Measurements from ENCODE around the gene CAMK2G.
"Not testable (repeated sequence)": the region's sequence is repeated elsewhere in the genome, so short reads cannot be mapped to it uniquely, and the experiment has no call there.

CAMK2G gene

DNA sequence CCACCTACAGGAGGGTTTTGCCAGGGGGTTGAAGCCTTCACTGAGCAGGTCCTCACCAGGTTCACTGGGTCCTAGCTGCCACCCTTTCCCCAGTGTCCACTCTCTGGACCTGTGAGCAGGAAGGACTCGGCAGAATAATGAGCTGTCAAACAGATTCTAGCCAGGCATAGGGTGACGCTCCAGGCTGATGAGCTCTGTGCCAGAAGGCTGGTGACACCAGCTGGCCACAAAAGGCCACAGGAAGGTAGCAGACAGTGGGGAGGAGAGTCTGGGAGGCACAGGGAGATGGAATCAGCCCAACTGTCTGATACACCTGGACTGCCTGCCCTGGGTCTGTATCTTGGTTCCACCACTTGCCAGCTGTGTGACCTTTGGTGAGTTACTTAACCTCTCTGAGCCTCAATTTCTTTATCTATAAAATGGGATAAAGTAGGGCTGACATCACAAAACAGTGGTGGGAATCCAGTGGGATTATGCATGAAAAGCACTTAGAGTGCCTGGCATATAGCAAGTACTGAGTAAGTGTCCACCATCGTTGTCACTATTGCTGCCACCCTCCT is 36.3 kb downstream of the CAMK2G start:
- no peak for DNase-seq

DNA sequence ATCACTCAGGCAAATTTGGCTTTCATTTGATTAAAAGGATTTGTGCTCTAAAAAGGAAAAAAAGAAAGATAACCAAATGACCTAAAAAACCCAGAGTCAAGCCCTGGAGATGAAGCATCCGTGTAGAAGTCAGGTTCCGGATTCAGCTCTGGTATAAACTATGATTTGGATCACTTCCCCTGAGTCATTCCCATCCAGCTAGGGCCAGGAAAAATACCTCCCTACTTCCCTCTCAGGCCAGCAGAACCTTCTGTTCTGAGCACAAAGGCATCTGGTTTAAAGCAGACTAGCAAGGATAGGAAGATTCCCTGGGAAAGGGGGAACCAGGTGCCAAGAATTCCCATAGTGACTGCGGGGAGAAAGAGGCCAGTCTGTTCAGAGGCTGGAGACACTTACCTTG is 37.3 kb downstream of the CAMK2G start:
- no peak for DNase-seq

DNA sequence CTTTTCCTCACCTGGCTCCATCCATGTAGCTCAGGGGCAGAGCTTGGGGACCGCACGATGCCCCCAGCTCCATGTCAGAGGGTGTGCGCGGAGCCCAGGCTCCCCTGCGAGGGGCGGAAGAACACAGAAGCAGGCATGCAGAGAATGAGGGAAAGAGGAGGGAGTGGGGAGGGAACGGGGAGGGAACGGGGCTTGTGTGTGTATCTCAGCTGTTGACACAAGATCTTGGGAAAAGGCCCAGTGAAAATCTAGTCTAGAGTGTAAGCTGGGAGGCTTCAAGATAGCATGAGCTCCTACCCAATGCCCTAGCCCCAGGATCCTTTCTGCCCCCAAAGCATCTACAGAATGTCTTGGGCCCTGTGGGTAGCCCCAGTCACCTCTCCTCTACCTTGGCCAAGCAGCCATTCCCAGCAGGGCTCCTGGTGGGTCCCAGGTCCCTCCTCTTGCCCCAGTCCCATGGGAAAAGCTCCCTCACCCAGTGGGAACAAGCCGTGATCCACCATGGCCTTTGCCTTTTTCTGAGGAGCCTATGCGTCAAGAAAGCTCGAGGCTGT is 37.9 kb downstream of the CAMK2G start:
- no peak for DNase-seq

DNA sequence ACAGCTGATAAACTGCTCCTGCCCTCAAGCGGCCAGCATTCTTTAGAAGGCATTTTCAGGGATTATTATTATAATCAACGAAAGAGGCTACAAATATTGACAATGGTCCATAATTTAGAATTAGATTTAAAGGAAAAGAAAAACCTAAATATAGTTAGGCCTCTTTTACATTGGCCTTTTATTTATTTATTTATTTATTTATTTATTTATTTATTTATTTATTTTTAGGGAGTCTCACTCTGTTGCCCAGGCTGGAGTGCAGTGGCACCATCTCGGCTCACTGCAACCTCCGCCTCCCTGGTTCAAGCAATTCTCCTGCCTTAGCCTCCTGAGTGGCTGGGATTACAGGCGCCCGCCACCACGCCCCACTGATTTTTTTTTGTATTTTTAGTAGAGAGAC is 45.3 kb downstream of the CAMK2G start:
- not testable (repeated sequence) for DNase-seq

DNA sequence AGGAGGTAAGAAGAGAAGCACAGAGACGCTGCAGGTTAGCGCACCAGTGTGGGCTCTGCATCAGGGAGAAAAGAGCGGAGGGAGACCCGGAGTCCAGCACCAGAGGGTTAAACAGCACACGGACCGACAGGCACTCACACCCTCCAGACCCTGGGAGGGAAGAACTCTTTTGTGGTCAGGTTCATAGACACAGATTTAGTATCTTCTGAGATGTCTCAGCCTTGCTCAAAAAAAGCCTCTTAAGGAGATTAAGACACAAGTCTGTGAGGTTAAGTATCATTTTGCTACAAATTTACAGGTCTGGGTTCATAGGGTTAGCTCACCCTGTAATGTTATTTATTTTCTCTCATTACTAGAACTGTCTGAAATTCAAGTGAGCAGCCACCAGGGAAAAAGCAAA is 46.2 kb downstream of the CAMK2G start:
- DNase-seq, result no peak

DNA sequence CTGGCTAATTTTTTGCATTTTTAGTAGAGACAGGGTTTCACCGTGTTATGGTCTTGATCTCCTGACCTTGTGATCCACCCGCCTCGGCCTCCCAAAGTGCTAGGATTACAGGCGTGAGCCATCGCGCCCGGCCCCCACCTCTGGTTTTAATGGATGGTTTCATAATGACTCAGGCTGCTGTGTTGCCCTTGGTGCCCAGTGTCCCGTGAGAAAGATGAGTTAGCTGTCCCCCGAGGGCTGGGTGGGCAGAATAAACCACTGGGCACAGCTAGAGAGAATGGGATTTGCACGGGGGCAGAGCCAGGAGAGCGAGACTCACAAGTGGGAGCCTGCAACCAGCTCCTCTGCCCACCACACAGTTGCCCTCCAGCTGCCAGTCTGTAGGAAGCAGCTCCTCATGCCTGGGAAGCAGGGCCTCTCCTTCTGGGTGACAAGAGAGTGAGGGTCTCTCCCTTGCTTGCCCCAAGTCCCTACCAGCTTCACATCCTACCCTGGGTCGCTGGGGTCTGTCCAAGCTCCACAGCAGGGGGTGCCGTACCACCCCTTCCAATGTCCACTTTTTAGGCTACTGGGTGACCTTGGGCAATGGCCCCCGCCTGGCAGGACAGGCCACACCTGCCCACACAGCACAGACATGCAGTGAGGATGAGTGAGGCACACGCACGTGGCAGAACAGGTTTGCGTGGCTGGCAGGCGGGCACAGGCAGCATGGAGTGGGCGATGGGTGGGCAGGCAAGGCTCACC is 46.8 kb downstream of the CAMK2G start:
- DNase-seq, result no peak

DNA sequence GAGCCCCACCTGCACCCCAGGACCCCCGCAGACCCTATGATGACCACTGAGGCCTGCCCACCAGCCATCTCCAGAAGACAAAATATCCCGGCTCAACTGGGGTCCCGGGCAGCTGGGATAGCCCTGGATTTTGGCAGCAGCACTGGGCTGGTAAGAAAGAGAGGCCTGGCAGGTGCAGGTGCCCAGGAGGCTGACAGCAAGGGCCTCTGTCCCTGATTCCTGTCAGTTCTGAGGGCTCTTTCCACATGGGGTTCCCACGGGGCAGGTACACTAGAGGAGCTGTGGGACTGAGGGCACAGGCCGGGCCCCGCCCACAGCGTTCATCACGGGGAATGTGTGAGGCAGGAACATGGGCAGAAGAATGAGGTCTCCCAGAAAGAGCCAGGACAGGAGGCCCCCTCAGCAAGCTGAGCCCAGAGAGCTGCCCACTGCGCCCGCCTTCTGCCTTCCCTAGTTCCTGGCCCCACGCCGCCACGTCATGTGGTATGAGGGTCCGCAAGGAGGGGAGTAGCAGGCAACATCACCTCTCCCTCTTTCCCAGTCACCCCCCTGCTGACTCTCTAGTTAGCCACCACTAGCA is 50.1 kb downstream of the CAMK2G start:
- DNase-seq, result no peak

DNA sequence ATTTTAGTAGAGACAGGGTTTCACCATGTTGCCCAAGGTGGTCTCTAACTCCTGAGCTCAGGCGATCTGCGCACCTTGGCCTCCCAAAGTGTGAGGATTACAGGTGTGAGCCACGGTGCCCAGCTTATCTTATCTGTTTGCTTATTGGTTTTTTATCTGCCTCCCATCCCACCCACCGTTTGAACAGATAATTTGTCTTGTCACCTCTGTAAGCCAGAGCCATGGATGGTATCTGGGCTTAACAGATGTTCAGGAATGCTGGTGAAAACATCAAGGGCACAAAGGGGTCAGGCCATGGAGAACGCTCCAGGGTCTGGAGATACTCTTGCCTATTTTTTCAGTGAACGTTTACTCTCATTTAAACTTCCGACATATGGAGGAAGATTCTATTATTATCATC is 51.0 kb downstream of the CAMK2G start:
- DNase-seq, result no peak

DNA sequence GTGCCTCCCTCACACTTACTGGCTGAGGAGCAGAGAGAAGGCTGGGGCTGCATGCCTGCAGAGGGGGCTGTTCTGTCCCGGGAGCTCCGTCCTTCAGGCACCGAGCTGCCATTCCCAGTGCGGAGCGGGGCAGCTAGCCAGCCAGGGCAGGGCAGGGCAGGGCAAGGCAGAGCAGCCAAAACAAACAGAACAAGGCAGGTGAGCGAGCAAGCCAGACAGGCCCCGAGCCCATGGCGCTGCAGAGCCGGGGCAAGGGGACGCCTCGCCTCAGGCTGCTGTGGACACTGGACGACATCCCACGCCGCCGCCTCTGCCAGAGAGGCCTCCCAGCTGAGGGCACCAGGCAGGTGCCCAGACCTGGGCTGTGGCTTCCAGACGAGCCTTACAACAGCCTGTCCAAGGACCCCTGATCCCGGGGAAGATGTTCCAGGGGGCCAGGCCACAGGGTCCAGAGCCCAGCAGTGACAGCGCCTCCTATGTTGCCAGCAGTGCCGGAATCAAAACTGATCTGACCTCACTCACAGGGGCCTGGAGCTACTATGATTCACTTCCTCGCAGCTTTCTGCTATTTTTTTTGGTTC is 54.8 kb downstream of the CAMK2G start:
- no peak for DNase-seq

DNA sequence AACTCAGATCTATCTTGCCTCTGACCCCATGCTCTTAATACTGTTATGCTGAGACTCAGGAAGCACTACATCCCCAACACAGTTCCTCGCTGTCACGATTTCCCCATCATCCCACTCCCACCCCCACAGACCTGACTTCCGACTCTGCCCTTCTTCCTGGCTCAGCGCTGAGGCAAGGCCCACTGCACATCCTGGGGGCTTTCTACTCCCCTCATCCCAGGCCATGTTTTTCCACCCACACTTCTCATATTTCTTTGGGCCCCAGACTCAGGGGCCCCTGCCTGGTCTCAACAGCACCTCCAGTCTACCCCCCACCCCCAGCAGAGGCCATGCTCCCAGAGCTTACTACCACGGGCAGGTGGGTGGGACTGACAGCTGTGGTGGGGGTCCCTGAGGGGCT is 55.3 kb downstream of the CAMK2G start:
- no peak for DNase-seq

DNA sequence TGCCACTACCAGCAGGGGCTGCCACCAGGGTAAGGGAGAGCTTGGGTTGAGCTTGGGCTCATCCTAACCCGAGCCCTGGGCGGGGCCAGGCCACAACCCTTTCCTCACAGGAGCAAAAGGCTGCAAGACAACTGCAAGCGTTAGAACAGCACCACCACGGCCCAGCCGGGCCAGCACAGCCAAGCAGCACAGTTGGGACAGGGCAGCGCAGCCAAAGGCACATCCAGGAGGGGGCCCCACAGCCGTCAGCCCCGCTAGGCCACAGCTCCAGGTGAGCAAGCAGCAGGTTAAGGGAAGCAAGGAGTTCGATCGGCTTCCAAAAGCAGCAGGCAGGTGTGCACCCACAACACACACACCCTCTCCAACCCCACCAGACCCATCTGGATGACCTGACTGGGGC is 56.0 kb downstream of the CAMK2G start:
- DNase-seq, result no peak

DNA sequence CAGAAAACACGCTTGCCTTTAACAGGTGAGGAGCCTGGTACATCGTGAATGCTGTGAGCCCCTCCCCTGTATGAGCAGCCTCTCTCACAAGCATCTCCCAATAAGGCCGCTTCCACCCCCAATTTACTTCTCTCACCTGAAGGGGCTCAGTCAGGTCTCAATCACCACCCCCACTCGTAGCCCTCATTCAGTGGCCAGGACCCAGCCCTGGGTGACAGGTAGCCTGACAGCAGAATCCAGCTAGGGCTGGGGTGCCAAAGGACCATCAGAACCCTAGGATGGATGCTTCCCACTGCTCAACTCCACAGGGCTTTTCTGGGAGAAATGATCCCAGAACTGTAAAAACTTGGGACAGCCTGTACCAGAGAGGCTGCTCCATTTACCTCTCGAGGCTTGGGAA is 56.5 kb downstream of the CAMK2G start:
- DNase-seq, result no peak

DNA sequence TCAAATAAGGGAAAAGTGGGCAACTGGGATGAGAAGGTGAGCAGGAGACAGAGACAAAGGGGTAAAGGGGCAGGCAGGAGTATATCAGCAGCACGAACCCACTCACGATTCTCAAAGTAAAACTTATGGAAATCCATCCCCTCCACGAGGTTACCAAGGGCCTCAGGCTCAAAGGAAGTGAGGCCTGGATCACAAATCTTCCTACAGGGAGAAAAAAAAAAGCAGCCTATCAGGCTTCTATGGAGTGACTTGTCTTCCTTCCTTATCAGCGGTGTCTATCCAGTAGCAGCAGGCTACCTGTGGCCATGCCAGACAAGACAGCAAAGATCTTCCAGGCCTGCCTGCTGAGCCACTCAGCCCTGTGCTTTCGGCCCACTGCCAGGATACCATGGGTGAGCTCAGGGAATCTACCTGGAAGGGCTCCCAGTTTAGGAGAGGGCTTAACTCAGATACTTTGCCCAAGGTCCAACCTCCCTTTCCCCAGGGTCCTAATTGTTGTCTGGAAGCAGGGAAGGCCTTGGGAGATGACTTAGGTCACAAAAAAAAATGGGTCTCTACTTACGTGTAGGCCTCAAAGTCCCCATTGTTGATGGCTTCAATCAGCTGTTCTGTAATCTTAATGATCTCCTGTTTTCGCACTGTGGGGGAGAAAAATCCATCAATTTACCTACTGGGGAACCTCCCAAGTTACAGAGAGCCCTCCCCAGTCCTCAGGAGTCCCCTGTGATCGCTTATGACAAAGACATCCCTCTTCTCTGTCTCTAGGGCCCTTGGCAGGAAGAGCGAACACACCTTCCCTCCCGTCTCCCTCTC is 57.2 kb downstream of the CAMK2G start:
- DNase-seq, result no peak

DNA sequence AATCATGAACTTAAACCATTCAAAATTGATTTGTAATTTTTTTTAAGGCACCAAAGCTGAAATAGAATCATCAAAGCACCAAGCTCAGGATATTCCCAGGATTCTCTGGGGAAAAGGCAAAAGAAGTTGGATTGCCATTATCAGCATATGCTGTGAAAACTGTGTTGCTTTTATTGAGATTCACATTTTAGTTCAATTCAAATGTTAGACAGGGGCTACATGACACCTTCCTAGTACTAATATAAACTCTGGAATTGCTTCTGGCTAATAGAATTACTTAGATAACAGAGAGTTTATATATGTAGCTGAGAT is 58.7 kb downstream of the CAMK2G start:
- DNase-seq, result no peak

DNA sequence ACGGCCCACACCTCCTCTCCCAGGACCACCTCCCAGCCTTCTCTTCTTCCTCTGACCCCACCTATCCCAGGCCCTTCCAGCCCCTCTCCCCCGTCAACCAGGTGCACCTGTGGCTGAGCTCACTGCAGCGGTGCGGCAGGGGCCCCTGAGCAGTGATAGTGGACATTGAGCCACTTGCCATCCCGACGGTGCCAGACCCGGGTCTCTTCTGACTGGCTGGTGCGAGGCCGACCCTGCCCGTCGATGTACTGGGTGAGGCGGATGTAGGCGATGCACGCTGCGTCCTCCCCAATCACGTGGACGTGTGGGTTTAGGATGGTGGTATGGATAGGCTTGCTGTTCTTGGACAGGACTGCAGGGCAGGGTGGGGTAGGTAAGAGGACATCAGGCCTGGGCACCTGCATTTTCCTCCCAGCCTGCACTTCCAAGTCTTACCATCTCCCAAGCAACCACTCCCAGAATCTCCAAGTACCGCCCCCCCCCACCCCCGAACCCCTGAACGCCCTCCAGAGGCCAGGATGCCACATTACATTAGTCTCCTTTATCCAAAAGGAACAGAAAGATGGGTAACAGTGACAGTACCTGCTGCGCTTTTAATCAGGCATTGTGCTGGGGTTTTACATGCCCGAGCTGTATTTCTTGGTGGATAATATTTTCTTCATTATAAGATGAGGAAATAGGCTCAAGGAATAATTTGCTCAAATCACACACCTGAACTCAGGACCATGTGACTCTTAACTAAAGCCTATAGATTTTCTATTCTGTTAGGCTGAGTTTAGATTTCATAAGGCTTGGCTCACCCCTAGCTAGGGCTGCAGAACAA is 59.2 kb downstream of the CAMK2G start:
- no peak for DNase-seq

DNA sequence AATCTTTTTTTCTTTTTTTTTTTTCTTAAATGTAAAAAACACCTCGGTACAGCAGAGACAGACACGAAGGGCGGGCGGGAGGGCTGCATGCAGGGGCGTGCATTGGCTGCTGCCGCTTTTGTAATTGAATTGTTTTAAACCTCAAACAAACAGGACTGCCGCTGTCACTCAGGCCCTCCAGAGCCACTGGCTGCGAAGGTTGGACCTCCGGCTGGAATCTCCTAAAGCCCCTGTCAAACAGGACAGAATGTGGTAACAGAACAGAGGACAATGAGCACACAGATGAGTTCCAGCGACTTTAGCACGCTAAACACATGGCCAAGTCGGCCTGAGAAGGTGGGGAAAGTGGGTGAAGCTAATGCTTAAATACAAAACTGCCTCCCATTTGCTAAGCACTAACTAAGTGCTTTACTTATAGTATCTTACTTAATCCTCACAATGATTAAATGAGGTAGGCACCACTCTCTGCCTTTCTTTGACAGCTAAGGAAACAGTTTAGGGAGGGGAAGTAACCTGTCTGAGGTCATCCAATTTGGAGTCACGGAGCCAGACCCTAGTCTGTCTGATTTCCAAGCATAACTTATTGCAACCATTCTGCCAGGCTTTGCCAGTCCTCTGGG is 60.0 kb downstream of the CAMK2G start:
- no peak for DNase-seq

DNA sequence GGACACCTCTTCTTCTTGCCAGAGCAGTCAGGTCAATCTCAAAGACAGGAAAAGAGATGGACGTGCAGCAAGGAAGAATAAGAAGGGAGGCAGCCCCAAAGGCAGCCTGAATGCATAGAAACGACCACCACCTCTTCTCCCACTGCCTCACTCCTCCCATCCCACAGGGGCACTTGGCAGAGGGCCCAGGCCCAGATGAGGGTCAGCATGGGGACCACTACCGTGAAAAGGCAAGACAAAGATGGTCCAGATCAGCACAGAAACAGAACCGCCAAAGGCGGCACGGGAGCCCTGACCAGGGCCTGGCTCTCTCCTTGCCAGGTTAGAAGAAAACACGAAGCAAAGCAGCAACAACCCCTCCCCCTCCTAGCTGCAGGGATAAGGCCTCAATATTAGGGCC is 61.0 kb downstream of the CAMK2G start:
- no peak for DNase-seq

DNA sequence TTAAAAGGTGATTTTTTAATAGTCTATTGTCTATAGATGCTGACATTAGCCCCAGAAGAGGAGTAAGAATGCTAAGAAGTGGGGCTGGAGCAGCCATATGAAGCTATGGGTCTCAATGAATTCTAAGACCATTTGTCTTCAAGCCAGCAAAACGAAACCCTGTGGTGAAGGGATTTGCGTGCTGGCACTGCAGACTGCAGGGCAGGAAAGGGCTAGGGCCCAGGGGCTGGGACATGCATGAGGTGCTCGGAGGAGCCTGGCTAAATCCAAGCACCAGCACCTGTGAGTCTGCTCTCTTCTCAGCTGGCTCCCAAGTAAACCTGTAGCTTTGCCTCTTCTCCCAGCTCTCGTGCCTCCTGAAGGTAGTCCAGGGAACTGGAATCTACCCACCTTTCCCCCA is 61.7 kb downstream of the CAMK2G start:
- no peak for DNase-seq

DNA sequence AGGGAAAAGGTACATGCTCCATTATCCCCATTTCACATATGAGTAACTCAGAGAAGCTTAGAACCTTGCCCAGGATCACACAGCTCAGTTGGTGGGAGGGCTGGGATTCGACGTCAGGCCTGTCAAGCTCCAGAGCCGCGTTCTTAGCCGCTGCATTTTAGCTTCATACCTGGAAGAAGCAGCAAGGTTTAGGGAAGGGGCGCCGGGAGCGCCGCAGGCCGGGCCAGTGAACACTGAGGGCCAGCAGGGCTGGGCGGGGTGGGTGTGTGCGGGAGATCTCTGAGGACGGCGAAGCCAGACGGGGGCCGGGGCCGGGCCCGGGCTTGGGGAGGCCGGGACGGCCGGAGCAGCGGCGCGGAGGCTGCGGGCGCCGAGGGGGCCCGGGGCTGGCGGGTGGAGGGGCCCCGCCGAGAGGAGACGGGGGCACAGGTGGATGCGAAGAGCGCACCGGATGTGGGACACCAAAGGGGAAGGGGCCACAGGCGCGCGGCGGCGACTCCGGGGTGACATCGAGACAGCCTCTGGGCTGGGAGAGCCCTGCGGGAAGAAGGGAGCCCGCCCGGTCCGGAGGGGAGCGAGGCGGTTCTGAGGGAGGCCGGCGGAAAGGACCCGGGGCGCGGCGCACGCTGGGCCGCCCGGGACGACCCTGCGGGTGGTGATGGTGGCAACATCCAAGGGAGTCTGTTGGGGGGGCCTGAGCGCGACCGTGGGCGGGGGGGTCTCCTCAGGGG is 63.5 kb downstream of the CAMK2G start:
- no peak for DNase-seq

DNA sequence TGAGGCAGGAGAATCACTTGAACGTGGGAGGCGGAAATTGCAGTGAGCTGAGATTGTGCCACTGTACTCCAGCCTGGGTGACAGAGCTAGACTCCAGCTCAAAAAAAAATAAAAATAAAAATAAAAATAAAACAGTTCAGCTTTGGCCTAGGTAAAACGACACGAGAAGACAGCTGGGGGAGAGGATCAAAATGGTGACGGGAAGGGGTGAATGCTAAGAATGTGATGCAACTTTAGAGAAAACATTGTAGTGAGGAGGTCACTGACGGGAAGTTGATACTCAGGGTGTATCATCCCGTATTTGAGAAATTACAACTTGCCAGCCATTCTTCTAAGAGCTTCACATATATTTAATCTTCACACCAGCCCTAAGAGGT is 64.0 kb downstream of the CAMK2G start:
- DNase-seq, result no peak

All from NCI-H1694 treated with DMSO at 0.1 percent for 48 hours (cell line).